HepG2 (cell line): ENCODE measurements around the gene FGD3. TPM values are rescaled to one million over a fixed set of nuclear protein-coding genes. Genes with fewer than 3 reads are reported as not detected.

Source experiments
- ATAC-seq: fragments of 200-7000 bp; cut with Tn5 transposase; 3 replicates; pipeline ENCODE4 v1.9.1; 2020; ENCODE audit warnings: mild to moderate bottlenecking, moderate library complexity
- BruUV-seq: library from RNA; stranded (reverse); fragments of 400-500 nt; replicated peaks from 2 replicates; lab custom pipeline; 2021; lab: Mats Ljungman, UMichigan
- CTCF ChIA-PET: fragments of 300-600 bp; formaldehyde crosslinking; extraction: SDS; loops from one replicate; lab custom pipeline; 2021; ENCODE audit warnings: low total read pairs, inconsistent platforms, low intra/inter-chr PET ratio; lab: Yijun Ruan, JAX
- POLR2A ChIA-PET: fragments of 350-600 bp; sonication (Branson Sonifier 250); formaldehyde crosslinking; loops from one replicate; lab custom pipeline; 2020; ENCODE audit warnings: antibody characterized with exemption, inconsistent platforms; lab: Yijun Ruan, JAX
- DNase-seq: peaks from one replicate; pipeline ENCODE4 v3.0.0-alpha.2; 2015; ENCODE audit warnings: low spot score
- FAIRE-seq: peaks from 3 replicates; lab custom pipeline; 2011; peaks lifted over from hg19 to GRCh38; lab: Jason Lieb, UNC
- H2AFZ ChIP-seq: one replicate; pipeline ENCODE4 v1.6.1; 2011; ENCODE audit warnings: low read length, inconsistent platforms
- H3K27ac ChIP-seq: fragments of 300-600 bp; 3 replicates; pipeline ENCODE4 v1.8.0; 2011; ENCODE audit warnings: mixed run types, mild to moderate bottlenecking, mixed read lengths, low read length, inconsistent platforms; ENCODE audit not compliant: insufficient read depth; ENCODE audit errors: extremely low read length
- H3K27me3 ChIP-seq, 2 experiments: fragments of 200-600 bp in 1 of 2; 2 replicates in 1 of 2; 3 replicates in 1 of 2; pipeline versions ENCODE4 v1.6.0 to v1.8.0; 2011; ENCODE audit warnings: low read length in 2 of 2, mild to moderate bottlenecking in 2 of 2, moderate library complexity in 2 of 2, inconsistent platforms in 1 of 2; ENCODE audit not compliant: insufficient read depth in 2 of 2, control insufficient read depth in 1 of 2
- H3K36me3 ChIP-seq, 2 experiments: fragments of 200-600 bp in 1 of 2; replicated peaks in 1 of 2; 2 replicates in 1 of 2; 3 replicates in 1 of 2; pipeline versions ENCODE4 v1.5.1 to v1.8.0; 2011; ENCODE audit warnings: low read length in 2 of 2, inconsistent platforms in 1 of 2; ENCODE audit not compliant: insufficient read depth in 2 of 2, control insufficient read depth in 1 of 2
- H3K4me1 ChIP-seq: 2 replicates; pipeline ENCODE4 v1.5.1; 2012; ENCODE audit warnings: low read length, inconsistent platforms; ENCODE audit not compliant: insufficient read depth
- H3K4me2 ChIP-seq: 2 replicates; pipeline ENCODE4 v1.6.0; 2011; ENCODE audit warnings: low read depth, low read length, inconsistent platforms
- H3K4me3 ChIP-seq, 3 experiments: fragments of 200-600 bp in 1 of 3; sonication (generic), shearing (Covaris generic) in 1 of 3; replicated peaks in 1 of 3; 2 replicates each; pipeline ENCODE4 v1.5.1; 2011 to 2016; ENCODE audit warnings: low read length in 3 of 3, inconsistent platforms in 2 of 3, low read depth in 2 of 3, mild to moderate bottlenecking in 2 of 3, control low read depth in 1 of 3, mixed read lengths in 1 of 3; ENCODE audit not compliant: insufficient read depth in 1 of 3
- H3K79me2 ChIP-seq: one replicate; pipeline ENCODE4 v1.6.1; 2011; ENCODE audit warnings: low read length, inconsistent platforms; ENCODE audit not compliant: insufficient read depth
- H3K9ac ChIP-seq: 2 replicates; pipeline ENCODE4 v1.6.0; 2011; ENCODE audit warnings: mild to moderate bottlenecking, low read depth, low read length, inconsistent platforms; ENCODE audit not compliant: insufficient read depth
- H3K9me3 ChIP-seq: 2 replicates; pipeline ENCODE4 v1.5.1; 2012; ENCODE audit warnings: mild to moderate bottlenecking, low read length
- H4K20me1 ChIP-seq: 2 replicates; pipeline ENCODE4 v1.6.0; 2011; ENCODE audit warnings: inconsistent platforms, mild to moderate bottlenecking, low read length, moderate library complexity; ENCODE audit not compliant: insufficient read depth
- CHCHD3 ChIP-seq: sonication (generic); formaldehyde crosslinking; IDR thresholded peaks from 2 replicates; pipeline ENCODE4 v1.8.0; 2022; ENCODE audit warnings: mild to moderate bottlenecking, missing genetic modification reagents, moderate library complexity
- SNRNP70 ChIP-seq: fragments of 200-400 bp; formaldehyde crosslinking; IDR thresholded peaks from 2 replicates; pipeline ENCODE4 v1.6.1; 2017; ENCODE audit warnings: mild to moderate bottlenecking, low read depth, low read length, moderate library complexity
- ZBTB7B ChIP-seq: sonication (generic); formaldehyde crosslinking; IDR thresholded peaks from 2 replicates; pipeline ENCODE4 v1.4.0; 2020; ENCODE audit warnings: missing genetic modification reagents
- ZNF543 ChIP-seq: sonication (generic); formaldehyde crosslinking; IDR thresholded peaks from 2 replicates; pipeline ENCODE4 v1.4.0; 2020; ENCODE audit warnings: mild to moderate bottlenecking, missing genetic modification reagents
- ZNF605 ChIP-seq: sonication (generic); formaldehyde crosslinking; IDR thresholded peaks from 2 replicates; pipeline ENCODE4 v1.8.0; 2022; ENCODE audit warnings: mild to moderate bottlenecking, missing genetic modification reagents
- ZSCAN25 ChIP-seq: sonication (generic); formaldehyde crosslinking; IDR thresholded peaks from 2 replicates; pipeline ENCODE4 v1.8.0; 2022; ENCODE audit warnings: mild to moderate bottlenecking, missing genetic modification reagents
- WGBS: methylation state at CpG from one replicate; pipeline ENCODE4 v1.1.6; 2017; ENCODE audit warnings: low lambda C conversion rate; 5-methylcytosine and 5-hydroxymethylcytosine counted together
- in situ Hi-C: cut with HindIII; loops from 2 replicates; pipeline ENCODE4 v1.10.0; 2017; ENCODE audit warnings: low pct_unique_long_range_greater_than_20kb; ENCODE audit not compliant: extremely low pct_ligation_motif_present
- intact Hi-C: fragments of 100-400 bp; cut with micrococcal nuclease; formaldehyde crosslinking; loops from one replicate; pipeline ENCODE4 v1.10.0; 2022; ENCODE audit not compliant: unreplicated experiment
- polyA plus RNA-seq, 8 experiments: library from polyadenylated mRNA; depleted of rRNA in 3 of 8; stranded (reverse) in 7 of 8; unstranded in 1 of 8; fragments of >200 nt; fragmentation: Illumina TruSeq in 4 of 8; extraction: Trizol in 4 of 8; gene quantifications; 2 replicates each; pipeline versions ENCODE4 v1.2.1 to v1.2.3, GENCODE V29; 2011 to 2016; ENCODE audit warnings: low read depth in 4 of 8, missing spikeins in 1 of 8, mixed read lengths in 1 of 8; ENCODE audit not compliant: insufficient read depth in 1 of 8
- total RNA-seq, 5 experiments: library from RNA; depleted of rRNA; stranded (reverse); fragments of >200 nt; fragmentation: Illumina TruSeq; extraction: Trizol; gene quantifications; 2 replicates each; pipeline ENCODE4 v1.2.3, GENCODE V29; 2016; ENCODE audit warnings: low read depth in 1 of 5
- TF ChIP-seq, protein P1 (sequence below): conservative IDR thresholded peaks from 2 replicates; pipeline ENCODE4 v1.6.1; 2018; ENCODE audit warnings: missing genetic modification reagents
- TF ChIP-seq, protein P2 (sequence below): sonication (generic); formaldehyde crosslinking; IDR thresholded peaks from 2 replicates; pipeline ENCODE4 v1.5.0; 2020; ENCODE audit warnings: mild to moderate bottlenecking, missing genetic modification reagents
- TF ChIP-seq, protein P3 (sequence below), 2 experiments: fragments of 450-650 bp in 1 of 2; sonication (generic) in 1 of 2; formaldehyde crosslinking in 1 of 2; IDR thresholded peaks; 2 replicates each; pipeline versions ENCODE4 v1.6.1 to v1.8.0; 2016 to 2022; ENCODE audit warnings: antibody characterized with exemption in 1 of 2, mild to moderate bottlenecking in 1 of 2, missing genetic modification reagents in 1 of 2
- TF ChIP-seq, protein P4 (sequence below): sonication (generic); formaldehyde crosslinking; IDR thresholded peaks from 2 replicates; pipeline ENCODE4 v1.8.1; 2023; ENCODE audit warnings: missing genetic modification reagents, mild to moderate bottlenecking, borderline replicate concordance

Gene FGD3
- total and polyA plus RNA-seq, 2 of the 13 experiments (the other 11 are each of a cell fraction or from before 2014, with no cell fraction given): 0.53 to 1.1 TPM

DNA sequence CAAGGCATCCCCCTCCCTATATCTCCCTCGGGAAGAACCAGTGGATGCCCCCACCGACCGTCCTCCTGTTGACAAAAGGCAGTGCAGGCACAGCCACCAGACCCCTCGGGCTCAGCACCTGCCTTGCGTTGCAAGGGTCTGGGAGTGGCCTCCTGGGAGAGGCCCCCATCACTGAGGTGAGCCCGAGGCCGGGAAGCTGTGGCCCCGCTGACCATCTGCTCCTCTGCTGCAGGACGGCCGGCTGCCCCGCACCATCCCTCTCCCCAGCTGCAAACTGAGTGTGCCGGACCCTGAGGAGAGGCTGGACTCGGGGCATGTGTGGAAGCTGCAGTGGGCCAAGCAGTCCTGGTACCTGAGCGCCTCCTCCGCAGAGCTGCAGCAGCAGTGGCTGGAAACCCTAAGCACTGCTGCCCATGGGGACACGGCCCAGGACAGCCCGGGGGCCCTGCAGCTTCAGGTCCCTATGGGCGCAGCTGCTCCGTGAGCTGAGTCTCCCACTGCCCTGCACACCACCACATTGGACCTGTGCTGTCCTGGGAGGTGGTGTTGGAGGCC lies 87.9 kb downstream of the FGD3 start:
- ATAC-seq (no peak), FAIRE-seq (no peak), DNase-seq (no peak)
- Histone ChIP-seq H3K27me3 (0 out of 5 replicates have a peak, but pooled peaks cover 0 to 3% of the 10 kb centered on the region in 2 experiments), H3K4me2 (no peak overlapping the region), H2AFZ (no peak overlapping the region), H3K36me3 (no peaks in the 10 kb centered on the region), H3K9me3 (no peaks in the 10 kb centered on the region), H3K79me2 (no peaks in the 10 kb centered on the region), H3K4me3 (no peak overlapping the region), H3K9ac (no peak overlapping the region), H3K27ac (no peak overlapping the region), H4K20me1 (no peaks in the 10 kb centered on the region), H3K4me1 (peaks cover 13% of the 10 kb centered on the region)
- intact Hi-C loops: no loop called here
- in situ Hi-C loops: no loop called here
- BruUV-seq: no TSS peak
- ChIA-PET POLR2A (no interaction called here), CTCF (no interaction called here)
- 65% methylated on average over 8 of the region's 19 CpGs for WGBS
- TF ChIP-seq SNRNP70 (no peak), ZBTB7B (CRISPR knock-in tag) (no peak), ZSCAN25 (CRISPR knock-in tag) (no peak), CHCHD3 (CRISPR knock-in tag) (no peak), ZNF605 (CRISPR knock-in tag) (no peak), ZNF543 (CRISPR knock-in tag) (no peak)
- TF ChIP-seq, protein P1, sequence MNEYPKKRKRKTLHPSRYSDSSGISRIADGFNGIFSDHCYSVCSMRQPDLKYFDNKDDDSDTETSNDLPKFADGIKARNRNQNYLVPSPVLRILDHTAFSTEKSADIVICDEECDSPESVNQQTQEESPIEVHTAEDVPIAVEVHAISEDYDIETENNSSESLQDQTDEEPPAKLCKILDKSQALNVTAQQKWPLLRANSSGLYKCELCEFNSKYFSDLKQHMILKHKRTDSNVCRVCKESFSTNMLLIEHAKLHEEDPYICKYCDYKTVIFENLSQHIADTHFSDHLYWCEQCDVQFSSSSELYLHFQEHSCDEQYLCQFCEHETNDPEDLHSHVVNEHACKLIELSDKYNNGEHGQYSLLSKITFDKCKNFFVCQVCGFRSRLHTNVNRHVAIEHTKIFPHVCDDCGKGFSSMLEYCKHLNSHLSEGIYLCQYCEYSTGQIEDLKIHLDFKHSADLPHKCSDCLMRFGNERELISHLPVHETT (CRISPR knock-in tag): no peak
- TF ChIP-seq, protein P2, sequence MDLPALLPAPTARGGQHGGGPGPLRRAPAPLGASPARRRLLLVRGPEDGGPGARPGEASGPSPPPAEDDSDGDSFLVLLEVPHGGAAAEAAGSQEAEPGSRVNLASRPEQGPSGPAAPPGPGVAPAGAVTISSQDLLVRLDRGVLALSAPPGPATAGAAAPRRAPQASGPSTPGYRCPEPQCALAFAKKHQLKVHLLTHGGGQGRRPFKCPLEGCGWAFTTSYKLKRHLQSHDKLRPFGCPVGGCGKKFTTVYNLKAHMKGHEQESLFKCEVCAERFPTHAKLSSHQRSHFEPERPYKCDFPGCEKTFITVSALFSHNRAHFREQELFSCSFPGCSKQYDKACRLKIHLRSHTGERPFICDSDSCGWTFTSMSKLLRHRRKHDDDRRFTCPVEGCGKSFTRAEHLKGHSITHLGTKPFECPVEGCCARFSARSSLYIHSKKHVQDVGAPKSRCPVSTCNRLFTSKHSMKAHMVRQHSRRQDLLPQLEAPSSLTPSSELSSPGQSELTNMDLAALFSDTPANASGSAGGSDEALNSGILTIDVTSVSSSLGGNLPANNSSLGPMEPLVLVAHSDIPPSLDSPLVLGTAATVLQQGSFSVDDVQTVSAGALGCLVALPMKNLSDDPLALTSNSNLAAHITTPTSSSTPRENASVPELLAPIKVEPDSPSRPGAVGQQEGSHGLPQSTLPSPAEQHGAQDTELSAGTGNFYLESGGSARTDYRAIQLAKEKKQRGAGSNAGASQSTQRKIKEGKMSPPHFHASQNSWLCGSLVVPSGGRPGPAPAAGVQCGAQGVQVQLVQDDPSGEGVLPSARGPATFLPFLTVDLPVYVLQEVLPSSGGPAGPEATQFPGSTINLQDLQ (CRISPR knock-in tag): no peak
- TF ChIP-seq, protein P3, sequence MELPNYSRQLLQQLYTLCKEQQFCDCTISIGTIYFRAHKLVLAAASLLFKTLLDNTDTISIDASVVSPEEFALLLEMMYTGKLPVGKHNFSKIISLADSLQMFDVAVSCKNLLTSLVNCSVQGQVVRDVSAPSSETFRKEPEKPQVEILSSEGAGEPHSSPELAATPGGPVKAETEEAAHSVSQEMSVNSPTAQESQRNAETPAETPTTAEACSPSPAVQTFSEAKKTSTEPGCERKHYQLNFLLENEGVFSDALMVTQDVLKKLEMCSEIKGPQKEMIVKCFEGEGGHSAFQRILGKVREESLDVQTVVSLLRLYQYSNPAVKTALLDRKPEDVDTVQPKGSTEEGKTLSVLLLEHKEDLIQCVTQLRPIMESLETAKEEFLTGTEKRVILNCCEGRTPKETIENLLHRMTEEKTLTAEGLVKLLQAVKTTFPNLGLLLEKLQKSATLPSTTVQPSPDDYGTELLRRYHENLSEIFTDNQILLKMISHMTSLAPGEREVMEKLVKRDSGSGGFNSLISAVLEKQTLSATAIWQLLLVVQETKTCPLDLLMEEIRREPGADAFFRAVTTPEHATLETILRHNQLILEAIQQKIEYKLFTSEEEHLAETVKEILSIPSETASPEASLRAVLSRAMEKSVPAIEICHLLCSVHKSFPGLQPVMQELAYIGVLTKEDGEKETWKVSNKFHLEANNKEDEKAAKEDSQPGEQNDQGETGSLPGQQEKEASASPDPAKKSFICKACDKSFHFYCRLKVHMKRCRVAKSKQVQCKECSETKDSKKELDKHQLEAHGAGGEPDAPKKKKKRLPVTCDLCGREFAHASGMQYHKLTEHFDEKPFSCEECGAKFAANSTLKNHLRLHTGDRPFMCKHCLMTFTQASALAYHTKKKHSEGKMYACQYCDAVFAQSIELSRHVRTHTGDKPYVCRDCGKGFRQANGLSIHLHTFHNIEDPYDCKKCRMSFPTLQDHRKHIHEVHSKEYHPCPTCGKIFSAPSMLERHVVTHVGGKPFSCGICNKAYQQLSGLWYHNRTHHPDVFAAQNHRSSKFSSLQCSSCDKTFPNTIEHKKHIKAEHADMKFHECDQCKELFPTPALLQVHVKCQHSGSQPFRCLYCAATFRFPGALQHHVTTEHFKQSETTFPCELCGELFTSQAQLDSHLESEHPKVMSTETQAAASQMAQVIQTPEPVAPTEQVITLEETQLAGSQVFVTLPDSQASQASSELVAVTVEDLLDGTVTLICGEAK (IDR thresholded peaks at IDR 0.05): no peak
- TF ChIP-seq, protein P3 (CRISPR knock-in tag; IDR thresholded peaks at IDR 0.05): no peak
- TF ChIP-seq, protein P4, sequence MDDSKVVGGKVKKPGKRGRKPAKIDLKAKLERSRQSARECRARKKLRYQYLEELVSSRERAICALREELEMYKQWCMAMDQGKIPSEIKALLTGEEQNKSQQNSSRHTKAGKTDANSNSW (CRISPR knock-in tag): no peak
